ENCODE data around the gene TIGD4. TPM values are rescaled to one million over a fixed set of nuclear protein-coding genes. Genes with fewer than 3 reads are reported as not detected.

TIGD4 gene
- total and polyA plus RNA-seq, 2 donors (not counting 1 experiment from before 2014, with no cell fraction given), result 0.04 to 0.59 TPM

DNA sequence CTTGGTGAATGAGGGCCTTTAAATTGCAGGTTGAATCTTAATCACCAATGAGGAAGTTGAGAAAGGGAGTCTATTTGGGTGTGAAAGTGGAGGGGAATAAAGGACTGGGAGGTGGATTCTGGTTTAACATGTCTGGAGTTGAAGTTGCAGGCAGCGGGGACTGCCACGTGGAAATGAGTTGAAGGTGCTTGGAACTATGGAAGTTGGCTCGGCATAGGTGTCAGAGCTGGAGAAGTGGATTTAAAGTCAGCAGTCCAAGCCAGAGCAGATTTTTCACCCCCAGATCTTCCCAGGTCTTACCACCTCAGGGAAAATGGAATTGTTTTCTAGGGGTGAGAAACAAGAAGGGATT, 44.9 kb downstream of the TIGD4 start:
- intact Hi-C loops (cut with micrococcal nuclease), result loop anchor here (1.0 to 2.0 kb wide), 5 partner anchors 58 to 326 kb away; no protein-coding TSS in a partner anchor
- Mint-ChIP-seq H3K27ac (peak overlapping the region; percentile 7), H3K27me3 (no peaks in the 10 kb centered on the region), H3K9me3 (ENCODE audit: insufficient read depth) (no peaks in the 10 kb centered on the region), H3K4me1 (peaks cover 16% of the 10 kb centered on the region), H3K4me3 (no peak overlapping the region)
- no peaks in the 10 kb centered on the region for H3K36me3 ChIP-seq (replicated peaks in 1 of 2; ENCODE audit: control extremely low read depth in 1 of 2, control insufficient read depth in 1 of 2, extremely low read depth in 1 of 2, insufficient read depth in 2 of 2, low read length in 1 of 2)
- ChIA-PET POLR2A (no interaction called here), CTCF (interaction anchor here (0.8 to 13.6 kb wide), 32 partner anchors 11 to 511 kb away, joined by 3 to 217 read pairs (median 4); partner anchors contain the start of genes ARFIP1, TIGD4 and TMEM154)
- no peaks in the 10 kb centered on the region for H3K27me3 ChIP-seq (replicated peaks in 1 of 4; ENCODE audit: control extremely low read depth in 1 of 4, control insufficient read depth in 3 of 4, insufficient read depth in 4 of 4, low read length in 3 of 4)
- no peak overlapping the region for H3K4me2 ChIP-seq (replicated peaks; ENCODE audit: low read depth, low read length, poor library complexity, severe bottlenecking)
- no peaks in the 10 kb centered on the region for H3K79me2 ChIP-seq (ENCODE audit: control insufficient read depth, insufficient read depth, low read length)
- no peak overlapping the region for H3K4me3 ChIP-seq (ENCODE audit: control extremely low read depth in 1 of 5, extremely low read depth in 1 of 5, insufficient read depth in 1 of 5, low read depth in 2 of 5, low read length in 4 of 5)
- ATAC-seq (ENCODE audit: low read depth) (no peak), DNase-seq (no peak)
- 60% methylated on average over 2 of the region's 3 CpGs for WGBS (ENCODE audit: insufficient coverage)
- peaks cover 5 to 12% of the 10 kb centered on the region in 2 donors for H3K4me1 ChIP-seq (ENCODE audit: control insufficient read depth in 2 of 2, insufficient read depth in 2 of 2, low read length in 2 of 2)
- no peak for TF ChIP-seq EZH2 (IDR thresholded peaks at IDR 0.05; ENCODE audit: borderline replicate concordance, insufficient read depth, low read depth, low read length, poor library complexity, severe bottlenecking)
- peak overlapping the region; percentile 29 for H2AFZ ChIP-seq (ENCODE audit: insufficient read depth, low read depth, low read length, poor library complexity, severe bottlenecking)
- no peaks in the 10 kb centered on the region for H4K20me1 ChIP-seq (ENCODE audit: control insufficient read depth, insufficient read depth, low read length, poor library complexity, severe bottlenecking)
- no peak overlapping the region for H3K9ac ChIP-seq (ENCODE audit: low read length)
- no peak overlapping the region for H3K27ac ChIP-seq (ENCODE audit: low read length in 2 of 2)
- no peaks in the 10 kb centered on the region for H3K9me3 ChIP-seq (ENCODE audit: control extremely low read depth in 1 of 3, control insufficient read depth in 2 of 3, insufficient read depth in 1 of 3, low read length in 2 of 3)

DNA sequence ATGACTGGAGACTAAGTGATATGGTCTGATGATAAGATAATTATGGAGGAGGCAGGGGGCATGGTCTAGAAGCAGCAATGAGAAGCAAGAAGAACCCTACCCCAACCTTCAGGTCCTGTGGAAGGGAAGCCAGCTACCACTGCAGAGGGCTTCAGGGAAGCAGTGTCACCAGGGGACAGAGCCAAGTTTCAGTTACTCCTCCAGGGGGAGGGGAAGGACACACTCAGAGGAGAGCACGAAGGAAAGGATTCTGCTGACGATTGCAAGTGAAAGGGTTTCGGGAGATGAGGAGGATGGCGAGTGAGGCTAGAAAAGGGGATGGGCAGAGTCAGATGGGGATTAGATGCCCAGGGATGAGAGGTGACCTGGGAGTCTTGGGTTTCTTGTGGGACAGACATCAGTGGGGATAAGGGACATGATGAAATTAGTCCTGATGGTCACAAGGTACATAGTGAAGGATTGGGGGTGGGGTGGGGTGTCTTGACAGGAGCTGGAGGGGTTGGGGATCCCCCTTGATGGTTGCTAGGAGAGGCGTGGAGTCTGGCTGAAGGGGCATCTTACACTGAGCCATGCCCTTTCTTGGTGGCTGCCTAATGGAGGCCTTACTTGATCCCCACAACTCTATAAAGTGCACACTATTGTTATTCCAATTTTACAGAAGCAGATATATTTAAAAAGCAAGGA, 45.4 kb downstream of the TIGD4 start:
- Mint-ChIP-seq H3K9me3 (ENCODE audit: insufficient read depth) (no peaks in the 10 kb centered on the region), H3K27ac (peak overlapping the region; percentile 7), H3K4me3 (no peak overlapping the region), H3K27me3 (no peaks in the 10 kb centered on the region), H3K4me1 (peaks cover 16% of the 10 kb centered on the region)
- intact Hi-C loops (cut with micrococcal nuclease), result loop anchor here (2.0 kb wide), 1 partner anchor 57 kb away; no protein-coding TSS in a partner anchor
- H3K79me2 ChIP-seq (ENCODE audit: control insufficient read depth, insufficient read depth, low read length), result no peaks in the 10 kb centered on the region
- no peak overlapping the region for H3K27ac ChIP-seq (ENCODE audit: low read length in 2 of 2)
- H4K20me1 ChIP-seq (ENCODE audit: control insufficient read depth, insufficient read depth, low read length, poor library complexity, severe bottlenecking), result no peaks in the 10 kb centered on the region
- WGBS (ENCODE audit: insufficient coverage), result 89% methylated on average over 4 of the region's 5 CpGs
- TF ChIP-seq EZH2 (IDR thresholded peaks at IDR 0.05; ENCODE audit: borderline replicate concordance, insufficient read depth, low read depth, low read length, poor library complexity, severe bottlenecking), result no peak
- TF ChIP-seq, protein P1, sequence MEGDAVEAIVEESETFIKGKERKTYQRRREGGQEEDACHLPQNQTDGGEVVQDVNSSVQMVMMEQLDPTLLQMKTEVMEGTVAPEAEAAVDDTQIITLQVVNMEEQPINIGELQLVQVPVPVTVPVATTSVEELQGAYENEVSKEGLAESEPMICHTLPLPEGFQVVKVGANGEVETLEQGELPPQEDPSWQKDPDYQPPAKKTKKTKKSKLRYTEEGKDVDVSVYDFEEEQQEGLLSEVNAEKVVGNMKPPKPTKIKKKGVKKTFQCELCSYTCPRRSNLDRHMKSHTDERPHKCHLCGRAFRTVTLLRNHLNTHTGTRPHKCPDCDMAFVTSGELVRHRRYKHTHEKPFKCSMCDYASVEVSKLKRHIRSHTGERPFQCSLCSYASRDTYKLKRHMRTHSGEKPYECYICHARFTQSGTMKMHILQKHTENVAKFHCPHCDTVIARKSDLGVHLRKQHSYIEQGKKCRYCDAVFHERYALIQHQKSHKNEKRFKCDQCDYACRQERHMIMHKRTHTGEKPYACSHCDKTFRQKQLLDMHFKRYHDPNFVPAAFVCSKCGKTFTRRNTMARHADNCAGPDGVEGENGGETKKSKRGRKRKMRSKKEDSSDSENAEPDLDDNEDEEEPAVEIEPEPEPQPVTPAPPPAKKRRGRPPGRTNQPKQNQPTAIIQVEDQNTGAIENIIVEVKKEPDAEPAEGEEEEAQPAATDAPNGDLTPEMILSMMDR (IDR thresholded peaks at IDR 0.05), result no peak
- no peak overlapping the region for H3K9ac ChIP-seq (ENCODE audit: low read length)
- H3K27me3 ChIP-seq (replicated peaks in 1 of 4; ENCODE audit: control extremely low read depth in 1 of 4, control insufficient read depth in 3 of 4, insufficient read depth in 4 of 4, low read length in 3 of 4), result no peaks in the 10 kb centered on the region
- no peaks in the 10 kb centered on the region for H3K36me3 ChIP-seq (replicated peaks in 1 of 2; ENCODE audit: control extremely low read depth in 1 of 2, control insufficient read depth in 1 of 2, extremely low read depth in 1 of 2, insufficient read depth in 2 of 2, low read length in 1 of 2)
- no peak overlapping the region for H3K4me2 ChIP-seq (replicated peaks; ENCODE audit: low read depth, low read length, poor library complexity, severe bottlenecking)
- no peak overlapping the region for H3K4me3 ChIP-seq (ENCODE audit: control extremely low read depth in 1 of 5, extremely low read depth in 1 of 5, insufficient read depth in 1 of 5, low read depth in 2 of 5, low read length in 4 of 5)
- H3K4me1 ChIP-seq (ENCODE audit: control insufficient read depth in 2 of 2, insufficient read depth in 2 of 2, low read length in 2 of 2), result peaks cover 5 to 12% of the 10 kb centered on the region in 2 donors
- ChIA-PET CTCF (interaction anchor here (1.0 to 13.6 kb wide), 17 partner anchors 16 to 325 kb away, joined by 3 to 217 read pairs (median 8); partner anchors contain the start of genes ARFIP1, TIGD4 and TMEM154), POLR2A (no interaction called here)
- DNase-seq, result no peak
- H2AFZ ChIP-seq (ENCODE audit: insufficient read depth, low read depth, low read length, poor library complexity, severe bottlenecking), result peak overlapping the region; percentile 29
- no peak for ATAC-seq (ENCODE audit: low read depth)
- H3K9me3 ChIP-seq (ENCODE audit: control extremely low read depth in 1 of 3, control insufficient read depth in 2 of 3, insufficient read depth in 1 of 3, low read length in 2 of 3), result no peaks in the 10 kb centered on the region

Data from B cell (primary cell).